ENCODE data around the gene SLC22A31. TPM values are rescaled to one million over a fixed set of nuclear protein-coding genes. Genes with fewer than 3 reads are reported as not detected.
"Not testable (repeated sequence)": the region's sequence is repeated elsewhere in the genome, so short reads cannot be mapped to it uniquely, and the experiment has no call there.

The SLC22A31 gene
- total and polyA plus RNA-seq, 2 donors (not counting 3 experiments of a cell fraction or from before 2014, with no cell fraction given) = 1.0 TPM; not detected in 1

GRCh38 chr16:89166696-89167424, 33.5 kb downstream of the SLC22A31 start:
- FAIRE-seq (no peak), DNase-seq (ENCODE audit: low read depth, low spot score) (no peak)
- Histone ChIP-seq H3K79me2 (ENCODE audit: control insufficient read depth, insufficient read depth, low read length) (no peaks in the 10 kb centered on the region), H3K27ac (ENCODE audit: insufficient read depth, low read depth, low read length) (no peak overlapping the region), H3K9ac (replicated peaks; ENCODE audit: extremely low read depth, insufficient read depth, low read length) (no peak overlapping the region), H4K20me1 (replicated peaks; ENCODE audit: control insufficient read depth, extremely low read depth, insufficient read depth, low read length) (no peaks in the 10 kb centered on the region), H3K4me3 (replicated peaks in 1 of 3; ENCODE audit: insufficient read depth in 1 of 3, low read depth in 1 of 3, low read length in 3 of 3) (no peak overlapping the region), H3K27me3 (ENCODE audit: control insufficient read depth in 2 of 2, insufficient read depth in 2 of 2, low read length in 2 of 2) (no peaks in the 10 kb centered on the region), H3K4me1 (ENCODE audit: control insufficient read depth, extremely low read depth, insufficient read depth, low read length) (peaks cover 3% of the 10 kb centered on the region), H3K36me3 (ENCODE audit: control insufficient read depth in 2 of 2, extremely low read depth in 1 of 2, insufficient read depth in 2 of 2, low read length in 2 of 2) (no peaks in the 10 kb centered on the region), H3K4me2 (ENCODE audit: insufficient read depth, low read length) (no peak overlapping the region), H3K9me3 (replicated peaks; ENCODE audit: control insufficient read depth, insufficient read depth, low read length) (no peaks in the 10 kb centered on the region), H2AFZ (ENCODE audit: low read depth, low read length) (no peak overlapping the region), H3K9me1 (replicated peaks; ENCODE audit: control insufficient read depth, extremely low read depth, insufficient read depth, low read length) (no peaks in the 10 kb centered on the region)
- BruUV-seq (replicated peaks) = no TSS peak
- ChIA-PET CTCF (interaction anchor here (0.8 to 2.9 kb wide), 13 partner anchors 10 to 429 kb away, joined by 3 to 23 read pairs (median 5); partner anchors contain the start of genes ACSF3 and PIEZO1), POLR2A (no interaction called here)
- TF ChIP-seq MYC (IDR thresholded peaks at IDR 0.05; ENCODE audit: low read depth, low read length) = no peak
- no peak for TF ChIP-seq POLR2AphosphoS5 (IDR thresholded peaks at IDR 0.05; ENCODE audit: insufficient read depth, low read depth, low read length)
- TF ChIP-seq GATA2 (IDR thresholded peaks at IDR 0.05; ENCODE audit: insufficient read depth, insufficient read length, low read depth, low read length) = no peak
- TF ChIP-seq POLR2A (IDR thresholded peaks at IDR 0.05; ENCODE audit: low read depth, low read length) = no peak
- TF ChIP-seq CTCF (IDR thresholded peaks at IDR 0.05; ENCODE audit: extremely low read depth in 1 of 2, insufficient read depth in 1 of 2, low read depth in 1 of 2, low read length in 2 of 2) = no peak
- TF ChIP-seq JUN (IDR thresholded peaks at IDR 0.05; ENCODE audit: borderline replicate concordance, insufficient read depth, insufficient read length, low read depth) = no peak
- no peak for TF ChIP-seq EZH2 (IDR thresholded peaks at IDR 0.05; ENCODE audit: borderline replicate concordance, low read depth, low read length, severe bottlenecking)
- TF ChIP-seq, protein P1, sequence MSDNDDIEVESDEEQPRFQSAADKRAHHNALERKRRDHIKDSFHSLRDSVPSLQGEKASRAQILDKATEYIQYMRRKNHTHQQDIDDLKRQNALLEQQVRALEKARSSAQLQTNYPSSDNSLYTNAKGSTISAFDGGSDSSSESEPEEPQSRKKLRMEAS (IDR thresholded peaks at IDR 0.05; ENCODE audit: insufficient read depth, insufficient read length) = no peak
- no peak for TF ChIP-seq FOS (IDR thresholded peaks at IDR 0.05; ENCODE audit: borderline replicate concordance, insufficient read depth, low read length)
- intact Hi-C loops (cut with micrococcal nuclease) (loop anchor here (1.0 to 5.0 kb wide), 4 partner anchors 225 to 424 kb away; no protein-coding TSS in a partner anchor), dilution Hi-C loops (cut with MboI; ENCODE audit: extremely low pct_ligation_motif_present, low sequenced_read_pairs) (no loop called here)

- intact Hi-C loops (cut with micrococcal nuclease) = loop anchor here (5.0 kb wide), 1 partner anchor 223 kb away; no protein-coding TSS in a partner anchor
- H3K4me2 ChIP-seq (ENCODE audit: insufficient read depth, low read length); dilution Hi-C loops (cut with MboI; ENCODE audit: extremely low pct_ligation_motif_present, low sequenced_read_pairs); FAIRE-seq; H3K36me3 ChIP-seq (ENCODE audit: control insufficient read depth in 2 of 2, extremely low read depth in 1 of 2, insufficient read depth in 2 of 2, low read length in 2 of 2); H3K27ac ChIP-seq (ENCODE audit: insufficient read depth, low read depth, low read length); H3K27me3 ChIP-seq (ENCODE audit: control insufficient read depth in 2 of 2, insufficient read depth in 2 of 2, low read length in 2 of 2); DNase-seq (ENCODE audit: low read depth, low spot score); POLR2A ChIA-PET; H3K4me1 ChIP-seq (ENCODE audit: control insufficient read depth, extremely low read depth, insufficient read depth, low read length); BruUV-seq (replicated peaks); H3K9ac ChIP-seq (replicated peaks; ENCODE audit: extremely low read depth, insufficient read depth, low read length); H3K4me3 ChIP-seq (replicated peaks in 1 of 3; ENCODE audit: insufficient read depth in 1 of 3, low read depth in 1 of 3, low read length in 3 of 3); H4K20me1 ChIP-seq (replicated peaks; ENCODE audit: control insufficient read depth, extremely low read depth, insufficient read depth, low read length); H3K9me3 ChIP-seq (replicated peaks; ENCODE audit: control insufficient read depth, insufficient read depth, low read length); H2AFZ ChIP-seq (ENCODE audit: low read depth, low read length); H3K79me2 ChIP-seq (ENCODE audit: control insufficient read depth, insufficient read depth, low read length); H3K9me1 ChIP-seq (replicated peaks; ENCODE audit: control insufficient read depth, extremely low read depth, insufficient read depth, low read length); CTCF ChIA-PET: not testable (repeated sequence)
Observed at GRCh38 chr16:89165681-89165979, 34.7 kb downstream of the SLC22A31 start.

Measured in endothelial cell of umbilical vein (primary cell).